ENCODE results near the gene TRIML1.

Gene TRIML1

GRCh38 chr4:188130355-188130754 lies 8.9 kb upstream of the TRIML1 start:
- Histone ChIP-seq H3K4ac (ENCODE audit: low read depth in 1 of 2, low read length in 2 of 2) (no peak overlapping the region), H3K14ac (ENCODE audit: low read length in 2 of 2) (no peak overlapping the region), H3K23ac (ENCODE audit: low read length in 2 of 2) (no peak overlapping the region), H2AFZ (ENCODE audit: low read depth, low read length) (no peak overlapping the region), H3K9ac (ENCODE audit: low read length) (no peak overlapping the region), H3K4me3 (ENCODE audit: insufficient read depth in 1 of 2, low read depth in 1 of 2, low read length in 2 of 2) (no peak overlapping the region), H3K4me2 (ENCODE audit: low read length, poor library complexity, severe bottlenecking) (no peak overlapping the region), H3K27me3 (ENCODE audit: control insufficient read depth in 1 of 2, insufficient read depth in 1 of 2, low read length in 2 of 2) (no peaks in the 10 kb centered on the region), H3K9me3 (ENCODE audit: control insufficient read depth, low read length) (no peaks in the 10 kb centered on the region), H2BK12ac (ENCODE audit: low read length in 2 of 2) (no peak overlapping the region), H4K8ac (ENCODE audit: low read length) (no peak overlapping the region), H2AK5ac (ENCODE audit: low read length, severe bottlenecking) (no peak overlapping the region), H3K36me3 (ENCODE audit: control insufficient read depth in 1 of 2, insufficient read depth in 2 of 2, low read depth in 1 of 2, low read length in 2 of 2) (no peaks in the 10 kb centered on the region), H2BK5ac (ENCODE audit: low read depth, low read length, poor library complexity, severe bottlenecking) (no peak overlapping the region), H3K79me1 (replicated peaks; ENCODE audit: low read length, poor library complexity, severe bottlenecking) (no peaks in the 10 kb centered on the region), H4K91ac (ENCODE audit: low read length) (no peak overlapping the region), H3K18ac (ENCODE audit: low read depth in 1 of 2, low read length in 2 of 2) (no peak overlapping the region), H3K4me1 (ENCODE audit: control insufficient read depth, insufficient read depth, low read depth, low read length) (peaks cover 5% of the 10 kb centered on the region), H3K27ac (ENCODE audit: low read length, poor library complexity, severe bottlenecking) (no peak overlapping the region), H2BK120ac (ENCODE audit: low read depth, low read length) (no peak overlapping the region), H2BK15ac (ENCODE audit: low read depth, poor library complexity, severe bottlenecking) (no peak overlapping the region)
- no peak for DNase-seq
- WGBS = 99% methylated on average over 4 of the region's 4 CpGs

DNA sequence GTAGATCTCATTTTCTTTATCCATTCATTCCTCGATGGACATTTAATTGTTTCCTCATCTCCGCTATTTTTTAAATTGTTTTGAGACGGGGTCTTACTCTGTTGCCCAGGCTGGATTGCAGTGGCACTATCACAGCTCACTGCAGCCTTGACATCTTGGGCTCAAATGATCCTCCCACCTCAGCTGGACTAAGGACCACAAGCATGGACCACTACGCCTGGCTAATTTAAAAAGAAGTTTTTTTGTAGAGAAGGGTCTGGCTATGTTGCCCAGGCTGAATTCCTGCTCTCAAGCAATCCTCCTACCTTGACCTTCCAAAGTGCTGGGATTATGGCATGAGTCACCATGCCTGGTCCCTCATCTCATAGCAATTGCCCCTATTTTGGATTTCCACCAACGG lies 7.0 kb upstream of the TRIML1 start:
- Histone ChIP-seq H2BK120ac (ENCODE audit: low read depth, low read length) (no peak overlapping the region), H3K36me3 (ENCODE audit: control insufficient read depth in 1 of 2, insufficient read depth in 2 of 2, low read depth in 1 of 2, low read length in 2 of 2) (no peaks in the 10 kb centered on the region), H3K9ac (ENCODE audit: low read length) (no peak overlapping the region), H2BK15ac (ENCODE audit: low read depth, poor library complexity, severe bottlenecking) (no peak overlapping the region), H4K8ac (ENCODE audit: low read length) (no peak overlapping the region), H3K79me1 (replicated peaks; ENCODE audit: low read length, poor library complexity, severe bottlenecking) (no peaks in the 10 kb centered on the region), H3K27ac (ENCODE audit: low read length, poor library complexity, severe bottlenecking) (no peak overlapping the region), H3K4ac (ENCODE audit: low read depth in 1 of 2, low read length in 2 of 2) (no peak overlapping the region), H3K4me1 (ENCODE audit: control insufficient read depth, insufficient read depth, low read depth, low read length) (peaks cover 5% of the 10 kb centered on the region), H3K9me3 (ENCODE audit: control insufficient read depth, low read length) (no peaks in the 10 kb centered on the region), H2BK5ac (ENCODE audit: low read depth, low read length, poor library complexity, severe bottlenecking) (no peak overlapping the region), H3K4me2 (ENCODE audit: low read length, poor library complexity, severe bottlenecking) (no peak overlapping the region), H2AK5ac (ENCODE audit: low read length, severe bottlenecking) (no peak overlapping the region), H4K91ac (ENCODE audit: low read length) (no peak overlapping the region), H2BK12ac (ENCODE audit: low read length in 2 of 2) (no peak overlapping the region), H3K14ac (ENCODE audit: low read length in 2 of 2) (no peak overlapping the region), H3K4me3 (ENCODE audit: insufficient read depth in 1 of 2, low read depth in 1 of 2, low read length in 2 of 2) (no peak overlapping the region), H3K23ac (ENCODE audit: low read length in 2 of 2) (no peak overlapping the region), H3K18ac (ENCODE audit: low read depth in 1 of 2, low read length in 2 of 2) (no peak overlapping the region), H2AFZ (ENCODE audit: low read depth, low read length) (no peak overlapping the region), H3K27me3 (ENCODE audit: control insufficient read depth in 1 of 2, insufficient read depth in 1 of 2, low read length in 2 of 2) (no peaks in the 10 kb centered on the region)
- DNase-seq = no peak
- 90% methylated on average over 3 of the region's 5 CpGs for WGBS

GRCh38 chr4:188138227-188138626 lies 1.0 kb upstream of the TRIML1 start:
- H3K27me3 ChIP-seq (ENCODE audit: control insufficient read depth in 1 of 2, insufficient read depth in 1 of 2, low read length in 2 of 2) = no peaks in the 10 kb centered on the region
- H4K8ac ChIP-seq (ENCODE audit: low read length) = no peak overlapping the region
- H2AK5ac ChIP-seq (ENCODE audit: low read length, severe bottlenecking) = no peak overlapping the region
- H3K79me1 ChIP-seq (replicated peaks; ENCODE audit: low read length, poor library complexity, severe bottlenecking) = no peaks in the 10 kb centered on the region
- H2AFZ ChIP-seq (ENCODE audit: low read depth, low read length) = no peak overlapping the region
- no peak overlapping the region for H2BK15ac ChIP-seq (ENCODE audit: low read depth, poor library complexity, severe bottlenecking)
- DNase-seq = no peak
- no peak overlapping the region for H3K27ac ChIP-seq (ENCODE audit: low read length, poor library complexity, severe bottlenecking)
- no peak overlapping the region for H3K9ac ChIP-seq (ENCODE audit: low read length)
- H3K14ac ChIP-seq (ENCODE audit: low read length in 2 of 2) = no peak overlapping the region
- H3K23ac ChIP-seq (ENCODE audit: low read length in 2 of 2) = no peak overlapping the region
- H3K4me3 ChIP-seq (ENCODE audit: insufficient read depth in 1 of 2, low read depth in 1 of 2, low read length in 2 of 2) = no peak overlapping the region
- no peak overlapping the region for H3K18ac ChIP-seq (ENCODE audit: low read depth in 1 of 2, low read length in 2 of 2)
- no peak overlapping the region for H2BK5ac ChIP-seq (ENCODE audit: low read depth, low read length, poor library complexity, severe bottlenecking)
- no peaks in the 10 kb centered on the region for H3K4me1 ChIP-seq (ENCODE audit: control insufficient read depth, insufficient read depth, low read depth, low read length)
- WGBS = 88% methylated on average over 7 of the region's 10 CpGs
- H2BK120ac ChIP-seq (ENCODE audit: low read depth, low read length) = no peak overlapping the region
- no peak overlapping the region for H2BK12ac ChIP-seq (ENCODE audit: low read length in 2 of 2)
- no peaks in the 10 kb centered on the region for H3K36me3 ChIP-seq (ENCODE audit: control insufficient read depth in 1 of 2, insufficient read depth in 2 of 2, low read depth in 1 of 2, low read length in 2 of 2)
- no peak overlapping the region for H3K4ac ChIP-seq (ENCODE audit: low read depth in 1 of 2, low read length in 2 of 2)
- no peaks in the 10 kb centered on the region for H3K9me3 ChIP-seq (ENCODE audit: control insufficient read depth, low read length)
- no peak overlapping the region for H3K4me2 ChIP-seq (ENCODE audit: low read length, poor library complexity, severe bottlenecking)
- no peak overlapping the region for H4K91ac ChIP-seq (ENCODE audit: low read length)

DNA sequence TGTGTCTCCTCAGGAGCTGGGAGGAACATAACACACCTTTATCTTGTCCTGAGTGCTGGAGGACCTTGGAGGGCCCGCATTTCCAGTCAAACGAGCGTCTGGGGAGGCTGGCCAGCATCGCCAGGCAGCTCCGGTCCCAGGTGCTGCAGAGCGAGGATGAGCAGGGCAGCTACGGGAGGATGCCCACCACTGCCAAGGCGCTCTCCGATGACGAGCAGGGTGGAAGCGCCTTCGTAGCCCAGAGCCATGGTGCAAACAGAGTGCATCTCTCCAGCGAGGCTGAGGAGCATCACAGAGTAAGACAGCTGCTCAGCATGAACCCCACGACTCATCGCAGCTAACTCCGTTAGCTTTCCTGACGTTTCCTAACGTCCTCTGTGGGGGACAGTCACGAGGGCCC lies 430 bp downstream of the TRIML1 start:
- Histone ChIP-seq H3K36me3 (ENCODE audit: control insufficient read depth in 1 of 2, insufficient read depth in 2 of 2, low read depth in 1 of 2, low read length in 2 of 2) (no peaks in the 10 kb centered on the region), H2AK5ac (ENCODE audit: low read length, severe bottlenecking) (no peak overlapping the region), H3K4me3 (ENCODE audit: insufficient read depth in 1 of 2, low read depth in 1 of 2, low read length in 2 of 2) (no peak overlapping the region), H3K4me2 (ENCODE audit: low read length, poor library complexity, severe bottlenecking) (no peak overlapping the region), H4K8ac (ENCODE audit: low read length) (no peak overlapping the region), H3K18ac (ENCODE audit: low read depth in 1 of 2, low read length in 2 of 2) (no peak overlapping the region), H3K23ac (ENCODE audit: low read length in 2 of 2) (no peak overlapping the region), H2BK15ac (ENCODE audit: low read depth, poor library complexity, severe bottlenecking) (no peak overlapping the region), H4K91ac (ENCODE audit: low read length) (no peak overlapping the region), H2BK12ac (ENCODE audit: low read length in 2 of 2) (no peak overlapping the region), H3K79me1 (replicated peaks; ENCODE audit: low read length, poor library complexity, severe bottlenecking) (no peaks in the 10 kb centered on the region), H2BK120ac (ENCODE audit: low read depth, low read length) (no peak overlapping the region), H3K4ac (ENCODE audit: low read depth in 1 of 2, low read length in 2 of 2) (no peak overlapping the region), H2AFZ (ENCODE audit: low read depth, low read length) (no peak overlapping the region), H3K9ac (ENCODE audit: low read length) (no peak overlapping the region), H2BK5ac (ENCODE audit: low read depth, low read length, poor library complexity, severe bottlenecking) (no peak overlapping the region), H3K27me3 (ENCODE audit: control insufficient read depth in 1 of 2, insufficient read depth in 1 of 2, low read length in 2 of 2) (no peaks in the 10 kb centered on the region), H3K14ac (ENCODE audit: low read length in 2 of 2) (no peak overlapping the region), H3K27ac (ENCODE audit: low read length, poor library complexity, severe bottlenecking) (no peak overlapping the region), H3K4me1 (ENCODE audit: control insufficient read depth, insufficient read depth, low read depth, low read length) (no peaks in the 10 kb centered on the region), H3K9me3 (ENCODE audit: control insufficient read depth, low read length) (no peaks in the 10 kb centered on the region)
- DNase-seq = no peak
- WGBS = 83% methylated on average over 19 of the region's 19 CpGs
